Measurements from ENCODE around the gene LLGL2. TPM values are rescaled to one million over a fixed set of nuclear protein-coding genes. Genes with fewer than 3 reads are reported as not detected.

Gene LLGL2
- total RNA-seq, 4 donors from 2014 or later, result 35.6 to 73.5 (median 53.8) TPM

DNA sequence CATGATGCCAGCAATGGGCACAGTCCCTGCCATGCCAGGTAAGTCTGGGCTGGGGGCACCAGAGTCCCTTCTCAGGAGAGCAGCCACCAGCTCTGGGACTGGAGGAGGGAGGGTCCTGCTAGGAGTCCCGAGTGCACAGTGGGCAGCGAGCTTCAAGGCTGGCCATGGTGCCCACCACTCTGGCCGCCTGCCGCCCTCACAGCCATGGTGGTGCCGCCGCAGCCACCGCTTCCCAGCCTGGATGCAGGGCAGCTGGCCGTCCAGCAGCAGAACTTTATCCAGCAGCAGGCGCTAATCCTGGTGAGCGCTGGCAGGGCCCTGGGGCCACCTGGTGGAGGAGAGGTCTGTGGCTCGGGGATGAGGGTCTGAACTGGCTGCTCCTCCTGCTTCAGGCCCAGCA is 89.8 kb downstream of the LLGL2 start:
- Histone ChIP-seq H3K4me1 (no peaks in the 10 kb centered on the region), H3K27ac (no peak overlapping the region), H3K27me3 (no peaks in the 10 kb centered on the region), H3K36me3 (peaks cover 33 to 45% of the 10 kb centered on the region in 2 donors), H3K4me3 (replicated peaks in 1 of 3) (no peak overlapping the region), H3K9me3 (no peaks in the 10 kb centered on the region)
- intact Hi-C loops (cut with DNase I), result loop anchor here (5.0 kb wide), 1 partner anchor 122 kb away; no protein-coding TSS in a partner anchor
- 90 to 100% methylated on average over 4 to 6 of the region's 11 CpGs for WGBS, 2 donors
- DNase-seq, result no peak
- TF ChIP-seq POLR2A (IDR thresholded peaks at IDR 0.05), result no peak
- TF ChIP-seq CTCF (IDR thresholded peaks at IDR 0.05), result no peak

GRCh38 chr17:75616521-75617122 is 91.1 kb downstream of the LLGL2 start:
- intact Hi-C loops (cut with DNase I), result loop anchor here (5.0 kb wide), 1 partner anchor 121 kb away; no protein-coding TSS in a partner anchor
- H3K27me3 ChIP-seq, result no peaks in the 10 kb centered on the region
- no peak for DNase-seq
- H3K27ac ChIP-seq, result no peak overlapping the region
- no peaks in the 10 kb centered on the region for H3K4me1 ChIP-seq
- H3K4me3 ChIP-seq (replicated peaks in 1 of 3), result no peak overlapping the region
- no peak for TF ChIP-seq CTCF (IDR thresholded peaks at IDR 0.05)
- no peak for TF ChIP-seq POLR2A (IDR thresholded peaks at IDR 0.05)
- 93 to 94% methylated on average over 15 to 24 of the region's 24 CpGs for WGBS, 2 donors
- H3K36me3 ChIP-seq, result peaks cover 33 to 51% of the 10 kb centered on the region in 2 donors
- no peaks in the 10 kb centered on the region for H3K9me3 ChIP-seq

DNA sequence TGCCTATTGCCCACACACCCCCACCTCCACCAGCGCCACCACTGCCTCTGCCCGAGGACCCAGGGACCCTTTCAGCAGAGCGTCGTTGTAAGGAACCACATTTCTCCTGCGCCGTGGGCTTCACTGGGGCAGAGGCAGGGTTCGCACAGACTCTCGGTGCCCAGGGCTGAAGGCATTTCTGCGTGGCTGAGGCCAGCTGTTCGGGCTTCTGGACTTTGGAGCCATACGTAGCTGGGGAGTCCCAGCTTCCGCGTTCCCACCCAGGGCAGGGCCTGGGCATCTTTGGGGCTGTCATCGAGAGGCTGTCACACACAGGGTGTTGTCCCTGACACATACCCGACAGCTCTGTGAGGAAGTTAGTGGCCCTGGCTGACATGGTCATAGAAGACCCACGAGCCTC is 91.7 kb downstream of the LLGL2 start:
- 96 to 98% methylated on average over 14 to 15 of the region's 16 CpGs for WGBS, 2 donors

DNA sequence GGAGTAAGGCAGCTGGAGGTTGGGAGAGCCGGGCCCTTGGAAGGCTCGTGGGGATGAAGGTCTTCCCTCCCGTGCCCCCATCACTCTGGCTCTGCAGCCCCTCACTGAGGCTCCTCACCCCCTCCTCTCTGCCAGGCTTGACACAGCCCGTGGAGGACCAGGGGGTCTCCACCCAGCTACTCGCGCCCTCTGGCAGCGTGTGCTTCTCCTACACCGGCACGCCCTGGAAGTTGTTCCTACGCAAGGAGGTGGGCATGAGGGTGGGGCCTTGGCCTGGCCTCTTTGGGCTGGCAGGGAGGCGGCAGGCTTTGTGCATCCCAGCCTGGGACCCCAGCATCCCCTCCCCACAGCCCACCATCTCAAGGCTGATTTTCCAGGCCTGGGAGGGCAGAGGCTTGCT is 92.2 kb downstream of the LLGL2 start:
- H3K36me3 ChIP-seq, result peaks cover 33 to 48% of the 10 kb centered on the region in 2 donors
- WGBS, 2 donors, result 87 to 89% methylated on average over 11 of the region's 11 CpGs
- intact Hi-C loops (cut with DNase I), result loop anchor here (5.0 kb wide), 1 partner anchor 120 kb away; no protein-coding TSS in a partner anchor
- H3K9me3 ChIP-seq, result no peaks in the 10 kb centered on the region
- H3K27ac ChIP-seq, result no peak overlapping the region
- no peaks in the 10 kb centered on the region for H3K4me1 ChIP-seq
- TF ChIP-seq POLR2A (IDR thresholded peaks at IDR 0.05), result no peak
- TF ChIP-seq CTCF (IDR thresholded peaks at IDR 0.05), result no peak
- DNase-seq, result no peak
- H3K27me3 ChIP-seq, result no peaks in the 10 kb centered on the region
- no peak overlapping the region for H3K4me3 ChIP-seq (replicated peaks in 1 of 3)

More for the DNA sequence above, 91.7 kb downstream of the LLGL2 start:
- no peaks in the 10 kb centered on the region for H3K27me3 ChIP-seq
- no peak overlapping the region for H3K4me3 ChIP-seq (replicated peaks in 1 of 3)
- DNase-seq, result no peak
- H3K4me1 ChIP-seq, result no peaks in the 10 kb centered on the region
- H3K36me3 ChIP-seq, result peaks cover 33 to 51% of the 10 kb centered on the region in 2 donors
- TF ChIP-seq CTCF (IDR thresholded peaks at IDR 0.05) (no peak), POLR2A (IDR thresholded peaks at IDR 0.05) (no peak)
- intact Hi-C loops (cut with DNase I), result loop anchor here (5.0 kb wide), 1 partner anchor 120 kb away; no protein-coding TSS in a partner anchor
- no peak overlapping the region for H3K27ac ChIP-seq
- no peaks in the 10 kb centered on the region for H3K9me3 ChIP-seq

Data from thyroid gland (tissue), 4 donors.